ENCODE results near the gene RIN2.

The RIN2 gene, protein sequence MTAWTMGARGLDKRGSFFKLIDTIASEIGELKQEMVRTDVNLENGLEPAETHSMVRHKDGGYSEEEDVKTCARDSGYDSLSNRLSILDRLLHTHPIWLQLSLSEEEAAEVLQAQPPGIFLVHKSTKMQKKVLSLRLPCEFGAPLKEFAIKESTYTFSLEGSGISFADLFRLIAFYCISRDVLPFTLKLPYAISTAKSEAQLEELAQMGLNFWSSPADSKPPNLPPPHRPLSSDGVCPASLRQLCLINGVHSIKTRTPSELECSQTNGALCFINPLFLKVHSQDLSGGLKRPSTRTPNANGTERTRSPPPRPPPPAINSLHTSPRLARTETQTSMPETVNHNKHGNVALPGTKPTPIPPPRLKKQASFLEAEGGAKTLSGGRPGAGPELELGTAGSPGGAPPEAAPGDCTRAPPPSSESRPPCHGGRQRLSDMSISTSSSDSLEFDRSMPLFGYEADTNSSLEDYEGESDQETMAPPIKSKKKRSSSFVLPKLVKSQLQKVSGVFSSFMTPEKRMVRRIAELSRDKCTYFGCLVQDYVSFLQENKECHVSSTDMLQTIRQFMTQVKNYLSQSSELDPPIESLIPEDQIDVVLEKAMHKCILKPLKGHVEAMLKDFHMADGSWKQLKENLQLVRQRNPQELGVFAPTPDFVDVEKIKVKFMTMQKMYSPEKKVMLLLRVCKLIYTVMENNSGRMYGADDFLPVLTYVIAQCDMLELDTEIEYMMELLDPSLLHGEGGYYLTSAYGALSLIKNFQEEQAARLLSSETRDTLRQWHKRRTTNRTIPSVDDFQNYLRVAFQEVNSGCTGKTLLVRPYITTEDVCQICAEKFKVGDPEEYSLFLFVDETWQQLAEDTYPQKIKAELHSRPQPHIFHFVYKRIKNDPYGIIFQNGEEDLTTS

DNA sequence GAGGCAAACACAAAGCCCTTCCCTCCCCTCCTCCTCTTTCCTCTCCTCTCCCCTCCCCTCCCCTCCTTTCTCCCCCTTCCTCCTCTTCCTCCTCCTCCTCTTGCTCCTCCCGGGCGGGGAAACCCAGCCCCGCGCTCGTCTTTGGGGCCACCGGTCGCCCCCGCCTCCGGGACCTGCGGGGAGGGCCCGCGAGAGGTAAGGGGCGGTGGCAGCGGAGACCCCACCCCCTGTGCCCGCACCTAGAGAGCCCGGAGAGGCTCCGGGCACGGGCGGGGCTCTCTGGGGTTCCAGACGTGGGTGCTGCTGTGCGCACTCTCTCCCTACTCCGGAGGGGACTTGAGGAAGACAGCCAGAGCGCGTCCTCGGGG is at the start of gene RIN2:
Gene RIN2, plus strand, starts transcription at position 126 of the 368 bp plus-strand sequence. CDS start 131,344 bp downstream, outside the sequence.
- DNase-seq: no peak

DNA sequence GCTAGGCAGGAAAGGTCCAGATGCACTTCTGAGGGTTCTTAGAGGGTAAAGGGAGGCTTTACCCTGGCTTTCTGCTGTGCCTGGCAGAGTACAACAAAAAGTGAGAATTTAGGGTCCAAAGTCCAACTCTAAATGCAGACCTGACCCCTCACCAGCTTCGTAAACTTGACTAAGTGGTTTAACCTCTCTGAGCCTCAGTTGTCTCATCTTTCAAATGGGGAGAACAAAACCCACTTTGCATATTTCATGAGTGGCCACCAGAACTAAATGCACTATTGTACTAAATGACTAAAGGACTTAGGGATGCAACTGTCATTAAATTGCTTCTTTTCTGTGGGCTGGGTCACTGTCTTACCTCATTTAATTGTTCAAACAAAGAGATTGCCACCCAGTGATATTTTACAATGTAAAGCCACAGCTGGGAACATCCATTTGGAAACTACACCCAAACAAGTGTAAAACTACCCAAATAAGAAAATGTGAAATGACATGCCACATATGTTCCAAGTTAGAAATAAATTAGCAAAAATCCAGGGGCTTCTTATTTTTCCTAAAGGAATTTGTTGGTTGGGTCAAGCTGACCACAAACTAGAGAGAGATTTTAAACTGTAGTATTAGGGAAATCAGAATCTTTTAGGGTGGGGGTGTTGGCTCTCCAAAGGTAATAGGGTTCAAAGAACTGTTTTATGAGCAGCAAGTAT is 48.3 kb upstream of the RIN2 start:
- DNase-seq: no peak

DNA sequence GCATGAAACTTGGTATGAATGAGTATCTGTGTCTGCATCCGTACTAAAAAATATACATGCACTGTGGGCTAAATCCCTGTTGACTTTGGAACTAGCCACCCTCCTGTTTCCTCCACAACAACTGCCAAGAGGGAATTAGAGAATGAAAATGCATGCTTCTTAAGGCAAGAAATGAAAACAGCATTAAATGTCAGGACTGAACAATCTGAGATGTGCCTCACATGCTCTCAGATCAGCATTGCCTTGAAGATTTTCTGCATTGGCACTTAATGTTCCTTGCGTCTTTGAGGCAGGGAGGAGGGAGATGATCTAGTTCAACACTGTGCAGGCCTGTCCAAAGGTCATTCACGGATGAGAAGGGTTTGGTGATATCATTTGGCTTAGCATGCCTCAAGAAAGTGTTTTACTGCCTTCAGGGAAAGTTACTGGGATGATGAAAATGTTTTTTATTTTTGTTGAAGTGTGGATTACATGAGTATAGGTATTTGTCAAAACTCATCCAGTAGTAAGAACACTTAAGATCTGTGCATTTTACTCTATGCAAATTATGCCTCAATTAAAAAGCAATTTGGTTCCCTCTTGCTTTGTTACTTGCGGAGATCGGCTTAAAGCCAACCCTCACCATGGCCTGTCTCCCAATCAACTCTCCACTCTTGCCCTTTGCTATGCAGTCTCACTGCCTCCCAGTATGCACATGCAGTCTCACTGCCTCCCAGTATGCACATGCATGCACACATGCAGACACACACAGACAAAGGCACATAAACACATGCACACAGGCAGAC is 47.5 kb upstream of the RIN2 start:
- DNase-seq: no peak

DNA sequence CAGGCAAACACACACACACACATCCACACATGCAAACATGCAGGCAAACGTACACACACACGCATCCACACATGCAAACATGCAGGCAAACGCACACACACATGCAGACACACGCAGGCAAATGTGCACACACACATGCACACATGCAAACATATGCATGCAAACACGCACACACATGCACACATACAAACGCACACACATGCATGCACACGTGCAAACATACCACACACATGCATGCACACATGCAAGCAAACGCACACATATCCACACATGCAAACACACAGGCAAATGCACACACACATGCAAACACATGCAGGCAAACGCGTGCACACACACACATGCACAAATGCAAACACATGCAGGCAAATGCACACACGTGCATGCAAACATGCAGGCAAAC is 46.9 kb upstream of the RIN2 start:
- no peak for DNase-seq

DNA sequence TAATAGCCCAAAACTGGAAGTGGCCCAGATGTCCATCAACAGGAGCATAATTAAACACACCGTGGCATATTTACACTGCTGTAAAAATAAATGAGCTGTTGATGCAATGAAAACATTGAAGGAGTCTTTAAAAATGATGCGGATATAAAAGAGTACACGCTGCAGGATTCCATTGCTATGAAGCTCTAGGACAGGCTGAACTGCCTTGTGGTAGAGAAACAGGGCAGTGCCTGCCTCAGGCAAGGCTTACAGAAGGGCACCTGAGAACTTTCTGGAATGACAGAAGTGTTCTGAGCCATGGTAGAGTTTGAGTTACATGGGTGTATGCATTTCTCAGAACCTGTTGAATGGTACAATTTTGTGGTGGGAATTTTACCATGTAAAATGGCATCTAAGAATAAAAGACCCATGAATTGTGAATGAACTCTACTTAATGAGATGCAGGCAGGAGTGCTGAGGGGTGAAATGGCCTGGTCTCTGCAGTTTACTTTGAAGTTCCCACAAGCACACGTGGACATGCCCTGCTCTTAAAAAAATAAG is 45.3 kb upstream of the RIN2 start:
- no peak for DNase-seq

DNA sequence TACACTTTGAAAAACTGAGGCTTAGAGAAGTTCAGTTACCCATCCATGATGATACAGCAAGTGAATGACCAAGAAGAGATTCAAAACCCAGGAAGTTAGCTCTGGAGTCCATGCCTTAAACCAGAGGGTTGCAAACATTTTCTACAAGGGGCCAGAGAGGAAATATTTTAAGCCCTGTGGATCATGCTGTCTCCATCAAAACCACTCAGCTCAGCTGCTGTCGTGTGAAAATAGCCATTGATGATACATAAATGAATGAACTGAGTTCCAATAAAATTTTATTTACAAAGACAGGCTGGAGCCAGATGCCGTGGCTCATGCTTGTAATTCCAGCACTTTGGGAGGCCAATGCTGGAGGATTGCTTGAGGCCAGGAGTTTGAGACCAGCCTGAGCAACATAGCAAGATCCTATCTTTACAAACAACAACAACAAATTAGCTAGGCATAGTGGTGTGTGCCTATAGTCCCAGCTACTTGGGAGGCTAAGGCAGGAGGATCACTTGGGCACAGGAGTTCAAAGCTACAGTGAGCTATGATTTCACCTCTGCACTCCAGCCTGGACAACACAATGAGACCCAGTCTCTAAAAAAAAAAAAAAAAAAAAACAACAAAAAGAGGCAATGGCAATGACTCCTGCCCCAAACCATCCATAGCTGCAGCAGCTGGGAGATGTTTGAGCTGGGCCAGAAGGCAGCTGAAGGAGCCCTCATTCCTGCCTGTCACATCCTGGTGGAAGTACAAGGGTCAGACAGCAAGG is 44.1 kb upstream of the RIN2 start:
- no peak for DNase-seq

DNA sequence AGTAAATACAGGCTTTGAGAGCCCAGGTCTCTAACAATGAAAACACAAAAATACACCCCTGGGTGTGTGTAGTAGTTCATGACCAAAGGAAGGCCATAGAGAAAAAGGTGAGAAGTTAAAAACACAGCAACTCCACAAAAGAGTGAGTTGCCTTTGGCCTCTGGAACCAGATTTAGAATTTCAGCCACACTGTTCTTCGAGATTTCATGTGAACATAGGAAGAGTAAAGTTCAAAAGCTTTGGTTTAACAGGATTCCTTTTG is 43.5 kb upstream of the RIN2 start:
- DNase-seq: no peak

DNA sequence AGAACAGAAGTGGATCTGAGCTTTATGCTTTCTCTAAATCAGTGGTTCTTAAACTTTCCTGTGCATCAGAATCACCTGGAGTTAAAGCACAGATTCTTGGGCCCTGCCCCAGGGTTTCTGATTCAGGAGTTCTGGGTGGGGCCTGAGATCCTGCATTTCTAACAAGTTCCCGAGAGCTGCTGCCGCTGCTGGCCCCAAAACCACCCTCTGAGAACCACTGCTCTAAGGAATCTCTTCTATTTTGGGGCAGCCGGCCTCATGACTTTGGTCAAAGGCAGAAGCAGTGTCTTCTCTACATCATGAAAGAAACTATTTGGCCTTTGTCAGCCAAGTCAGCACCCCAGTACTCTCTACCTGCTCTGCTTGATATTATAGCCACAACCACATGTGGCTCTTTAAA is 42.1 kb upstream of the RIN2 start:
- no peak for DNase-seq

DNA sequence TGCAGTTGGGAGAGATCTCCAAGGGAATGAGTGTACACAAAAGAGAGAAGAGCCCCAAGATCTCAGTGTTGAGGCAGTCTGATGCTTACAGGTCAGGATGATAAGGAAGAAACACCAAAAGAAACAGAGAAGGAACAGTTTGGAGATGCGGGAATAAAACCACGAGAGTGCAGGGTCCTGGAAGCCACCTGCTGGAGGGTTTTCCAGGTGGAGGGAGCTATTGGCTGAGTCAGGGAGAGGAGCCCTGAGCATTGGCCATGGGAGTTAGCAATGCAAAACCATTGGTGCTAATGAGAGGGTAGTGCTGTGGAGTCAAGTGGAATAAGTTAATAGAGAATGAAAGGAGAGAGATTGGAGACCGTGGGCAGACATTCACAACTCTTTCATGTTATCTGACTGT is 39.2 kb upstream of the RIN2 start:
- DNase-seq: no peak

DNA sequence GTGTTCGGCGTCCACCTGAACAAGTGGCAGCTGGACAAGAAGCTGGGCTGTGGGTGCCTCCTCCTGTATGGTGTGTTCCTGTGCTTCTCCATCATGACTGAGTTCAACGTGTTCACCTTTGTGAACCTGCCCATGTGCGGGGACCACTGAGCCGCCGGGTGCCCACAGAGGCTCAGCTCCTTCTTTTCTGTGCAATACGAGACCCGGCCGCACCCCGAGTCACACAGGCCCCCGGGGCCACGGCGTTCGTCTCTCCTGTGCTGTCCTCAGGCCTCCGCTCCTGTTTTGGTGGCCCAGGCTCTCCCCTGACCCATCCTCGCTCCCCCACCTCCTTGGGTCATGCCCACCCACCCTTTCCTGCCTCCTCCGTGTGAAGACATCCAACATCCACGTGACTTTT is 37.1 kb upstream of the RIN2 start:
- DNase-seq: no peak

DNA sequence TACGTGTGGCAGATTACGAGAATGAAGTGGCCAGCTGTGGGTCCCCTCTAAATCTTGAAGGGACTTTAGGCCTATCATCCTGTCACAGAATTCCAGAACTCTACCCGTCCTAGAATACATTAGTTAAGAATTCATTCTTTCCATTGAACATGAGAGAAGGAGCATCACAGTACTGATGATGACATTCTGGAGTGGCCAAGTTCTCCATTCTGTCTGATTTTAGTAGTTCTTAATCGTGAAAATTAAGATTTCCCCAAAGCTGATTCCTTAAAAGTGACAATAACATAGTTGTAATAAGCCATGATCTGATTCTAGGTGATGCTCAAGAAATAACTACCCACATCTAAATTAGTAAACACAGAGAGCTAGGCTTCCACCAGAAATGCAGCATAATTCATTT is 35.0 kb upstream of the RIN2 start:
- DNase-seq: no peak

DNA sequence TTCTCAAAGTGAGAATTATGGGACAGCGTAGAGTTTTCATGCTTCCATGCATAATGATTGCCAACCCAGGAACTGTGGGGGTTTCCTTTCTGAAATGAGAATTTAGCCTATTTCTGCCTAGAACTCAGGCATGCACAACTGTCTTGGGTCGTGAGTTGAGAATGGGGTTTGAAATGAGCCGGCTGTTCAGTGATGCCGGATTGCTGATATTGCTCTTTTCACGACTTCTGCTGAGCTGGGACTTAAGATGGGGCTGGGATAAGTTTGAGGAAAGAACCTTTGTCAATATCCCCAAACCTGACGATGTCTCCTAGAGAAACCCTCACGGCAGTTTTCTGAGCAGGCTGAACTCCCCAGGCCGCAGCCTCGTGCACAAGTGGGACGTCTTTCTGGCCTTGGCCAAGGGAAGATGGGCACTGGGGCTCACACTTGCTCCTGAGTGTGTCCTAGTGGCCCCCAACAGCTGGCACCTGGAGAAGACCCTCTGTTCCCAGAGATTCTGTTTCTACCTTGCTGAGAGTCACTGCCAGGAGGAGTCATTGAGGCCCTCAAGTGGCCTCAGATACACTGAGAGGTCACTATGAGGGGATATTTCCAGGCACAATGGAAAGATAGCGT is 34.1 kb upstream of the RIN2 start:
- no peak for DNase-seq

DNA sequence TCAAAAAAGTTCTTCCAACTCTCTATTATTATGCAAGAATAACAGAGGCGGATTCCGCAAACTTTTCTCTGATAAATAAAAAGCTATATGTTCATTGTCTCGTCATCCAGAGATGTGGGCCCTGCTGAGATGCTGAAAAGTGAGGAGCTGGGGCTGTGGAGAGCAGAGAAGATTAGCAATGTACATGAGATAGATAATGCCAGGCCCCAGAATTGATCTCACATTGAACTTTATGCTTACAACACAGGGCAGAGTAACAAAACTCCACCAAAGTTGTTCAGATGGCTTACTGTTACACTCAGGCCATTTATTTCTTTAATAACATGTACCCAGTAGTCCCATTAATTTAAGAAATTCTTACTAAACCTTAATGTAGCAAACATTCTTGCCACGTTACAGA is 32.7 kb upstream of the RIN2 start:
- DNase-seq: no peak

DNA sequence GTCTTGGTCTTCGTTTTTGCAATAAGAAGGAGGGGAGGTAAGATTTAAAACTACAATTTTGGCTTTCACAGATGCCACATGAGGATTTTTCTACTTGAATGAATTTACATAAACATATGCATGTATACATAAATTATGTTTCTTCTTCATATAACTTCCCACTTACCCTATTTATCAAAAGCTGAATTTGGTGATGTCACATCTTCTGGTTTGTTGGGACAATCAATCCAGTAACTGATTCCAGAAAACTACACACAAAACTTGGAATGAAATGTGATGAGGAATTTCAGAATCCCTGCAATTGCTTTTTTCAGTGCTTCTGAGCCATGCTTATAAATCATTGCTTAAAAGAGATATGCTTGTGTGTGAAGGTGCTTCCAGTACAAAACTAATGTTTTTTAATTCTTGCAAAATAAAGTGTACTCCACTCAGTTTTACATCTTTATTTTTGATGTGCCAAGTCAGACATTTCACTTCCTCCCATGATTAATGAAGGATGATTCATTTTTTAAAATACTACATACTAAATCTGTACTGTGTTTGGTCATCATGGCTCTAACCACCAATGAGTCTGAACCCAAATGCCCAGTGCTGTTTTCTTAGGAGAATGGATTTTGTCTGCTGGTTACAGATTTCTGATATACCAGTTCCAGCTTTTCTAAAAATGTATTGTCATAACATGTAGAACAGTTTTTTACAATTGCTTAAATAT is 32.1 kb upstream of the RIN2 start:
- DNase-seq: no peak

DNA sequence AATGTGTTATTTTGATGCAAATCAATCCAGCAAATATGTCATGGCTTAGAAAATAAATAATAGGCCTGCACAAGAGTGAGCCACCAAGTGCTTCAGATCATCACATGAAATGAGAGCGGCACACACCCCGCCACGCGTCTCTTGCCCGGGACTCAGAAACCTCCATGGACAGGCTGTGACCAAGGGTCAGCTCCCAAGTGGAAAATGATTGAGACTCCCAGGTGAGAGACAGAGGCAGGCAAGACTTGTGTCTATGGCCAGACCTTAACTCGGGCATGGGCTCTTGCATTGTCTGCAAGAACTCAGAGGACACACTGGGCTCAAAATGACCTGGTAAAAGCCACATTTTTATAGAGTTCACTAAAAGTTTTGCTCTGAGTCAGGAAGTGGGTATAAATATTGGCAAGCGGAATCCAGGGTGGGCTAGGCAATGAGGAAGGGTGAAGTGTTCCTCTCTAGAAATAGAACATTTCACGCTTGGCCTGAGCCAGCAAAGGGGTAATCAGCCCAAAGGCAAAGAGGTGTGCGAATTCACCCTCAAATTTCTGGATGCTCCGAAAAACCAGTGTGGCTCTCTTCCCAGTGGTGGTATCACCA is 30.7 kb upstream of the RIN2 start:
- DNase-seq: no peak

DNA sequence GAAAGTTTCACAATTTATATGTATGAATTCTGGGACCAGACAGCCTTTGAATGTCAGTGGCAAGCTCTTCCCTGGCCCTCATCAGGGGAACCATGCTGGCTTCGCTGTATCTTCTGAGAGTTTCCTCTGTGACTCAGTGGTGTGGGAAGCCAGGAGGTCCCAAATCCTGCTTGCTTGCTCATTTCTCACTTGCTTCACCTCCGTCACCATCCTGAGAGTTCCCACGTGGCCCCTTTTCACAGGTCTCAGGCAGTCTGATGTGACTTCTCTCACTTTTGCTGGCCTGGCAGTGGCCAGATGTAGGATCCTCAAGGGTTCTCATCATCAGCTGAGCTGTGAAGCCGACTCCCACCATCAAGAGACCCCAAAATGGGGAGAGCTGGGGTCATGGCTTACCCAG is 28.4 kb upstream of the RIN2 start:
- DNase-seq: no peak

DNA sequence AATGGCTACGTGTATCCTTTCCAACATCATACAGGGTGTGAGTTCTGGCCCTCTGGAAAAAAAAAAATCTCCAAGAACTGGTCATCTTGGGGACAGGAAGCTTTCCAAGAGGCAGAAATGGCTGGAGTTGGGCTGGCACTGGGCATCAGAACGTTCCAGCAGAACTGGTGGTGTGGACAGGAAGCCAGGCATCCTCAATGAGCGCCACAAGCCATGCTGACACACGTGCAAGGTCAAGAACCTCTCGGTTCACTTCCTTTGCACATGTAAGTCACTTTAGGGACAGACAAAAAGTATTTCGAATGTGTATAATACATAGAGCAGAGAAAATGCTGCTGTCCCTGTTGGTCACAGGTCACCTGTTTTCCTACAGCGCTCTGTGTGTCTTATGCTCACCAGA is 27.4 kb upstream of the RIN2 start:
- DNase-seq: no peak

DNA sequence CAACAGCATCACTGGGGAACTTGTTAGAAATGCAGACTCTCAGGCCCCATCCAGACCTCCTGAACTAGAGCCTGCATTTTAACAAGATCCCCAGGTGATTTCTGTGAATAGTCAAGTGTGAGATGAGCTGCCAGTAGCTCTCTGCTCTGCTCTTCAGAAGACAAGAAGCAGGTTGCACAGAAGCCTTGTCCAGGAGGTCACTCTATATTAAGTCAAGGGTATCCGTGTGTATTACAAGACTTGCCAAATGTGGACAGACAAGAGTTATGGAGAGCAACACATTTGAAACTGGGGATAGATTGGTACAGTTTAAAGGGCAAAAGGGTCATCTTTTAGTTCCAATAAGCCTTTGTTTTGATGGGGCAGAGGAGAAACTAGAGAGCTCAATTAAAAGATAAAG is 23.2 kb upstream of the RIN2 start:
- DNase-seq: no peak

DNA sequence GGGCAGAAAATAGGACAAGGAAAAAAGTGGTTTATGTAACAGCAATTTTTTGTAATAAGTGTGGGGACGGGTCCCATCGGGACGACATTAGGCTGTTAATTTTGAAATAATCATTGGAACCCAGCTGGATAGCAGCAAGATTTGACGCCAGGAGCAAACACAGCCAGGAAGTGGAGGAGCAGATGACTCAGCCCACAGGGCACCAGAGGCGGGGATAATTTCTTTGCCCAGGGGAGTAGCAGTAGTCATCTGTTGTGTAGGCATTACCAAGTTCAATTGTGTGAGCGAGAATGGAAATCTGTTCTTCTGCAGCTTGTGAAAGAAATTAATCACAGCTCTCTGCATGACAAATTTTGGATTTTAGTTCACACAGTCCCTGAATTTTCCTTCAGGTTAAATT is 22.6 kb upstream of the RIN2 start:
- DNase-seq: peak; percentile 61

DNA sequence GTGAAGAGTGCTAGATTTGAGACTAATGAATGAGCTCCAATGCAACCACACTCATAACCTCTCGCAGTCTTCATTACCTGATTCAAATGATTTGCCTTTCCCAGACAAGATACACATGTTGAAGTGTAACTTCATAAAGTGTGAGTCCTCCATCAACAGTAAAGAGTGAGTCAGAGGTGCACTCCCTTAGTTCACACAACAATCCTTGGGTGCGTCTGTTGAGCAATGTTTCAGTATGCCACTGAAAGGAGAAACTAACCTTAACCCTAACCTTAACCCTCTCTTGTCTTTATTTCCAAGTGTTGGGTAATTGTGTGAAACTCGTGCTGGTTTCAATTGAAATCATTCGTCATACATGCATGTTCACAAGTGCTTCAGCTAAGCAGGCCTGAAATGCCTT is 21.0 kb upstream of the RIN2 start:
- DNase-seq: no peak

All from GOT3 (cell line).